HG03045 (cell line): ENCODE data around the gene UNC80.
A peak's percentile ranks its signal among the peaks of the same experiment; 100 is the strongest.
"Not testable (repeated sequence)": the region's sequence is repeated elsewhere in the genome, so short reads cannot be mapped to it uniquely, and the experiment has no call there.

ENCODE experiments used
- ATAC-seq: cut with Tn5 transposase; IDR thresholded peaks from one replicate; pipeline ENCODE4 v1.9.1; 2021; ENCODE audit warnings: mild to moderate bottlenecking, moderate library complexity; ENCODE audit not compliant: unreplicated experiment

The UNC80 gene, protein sequence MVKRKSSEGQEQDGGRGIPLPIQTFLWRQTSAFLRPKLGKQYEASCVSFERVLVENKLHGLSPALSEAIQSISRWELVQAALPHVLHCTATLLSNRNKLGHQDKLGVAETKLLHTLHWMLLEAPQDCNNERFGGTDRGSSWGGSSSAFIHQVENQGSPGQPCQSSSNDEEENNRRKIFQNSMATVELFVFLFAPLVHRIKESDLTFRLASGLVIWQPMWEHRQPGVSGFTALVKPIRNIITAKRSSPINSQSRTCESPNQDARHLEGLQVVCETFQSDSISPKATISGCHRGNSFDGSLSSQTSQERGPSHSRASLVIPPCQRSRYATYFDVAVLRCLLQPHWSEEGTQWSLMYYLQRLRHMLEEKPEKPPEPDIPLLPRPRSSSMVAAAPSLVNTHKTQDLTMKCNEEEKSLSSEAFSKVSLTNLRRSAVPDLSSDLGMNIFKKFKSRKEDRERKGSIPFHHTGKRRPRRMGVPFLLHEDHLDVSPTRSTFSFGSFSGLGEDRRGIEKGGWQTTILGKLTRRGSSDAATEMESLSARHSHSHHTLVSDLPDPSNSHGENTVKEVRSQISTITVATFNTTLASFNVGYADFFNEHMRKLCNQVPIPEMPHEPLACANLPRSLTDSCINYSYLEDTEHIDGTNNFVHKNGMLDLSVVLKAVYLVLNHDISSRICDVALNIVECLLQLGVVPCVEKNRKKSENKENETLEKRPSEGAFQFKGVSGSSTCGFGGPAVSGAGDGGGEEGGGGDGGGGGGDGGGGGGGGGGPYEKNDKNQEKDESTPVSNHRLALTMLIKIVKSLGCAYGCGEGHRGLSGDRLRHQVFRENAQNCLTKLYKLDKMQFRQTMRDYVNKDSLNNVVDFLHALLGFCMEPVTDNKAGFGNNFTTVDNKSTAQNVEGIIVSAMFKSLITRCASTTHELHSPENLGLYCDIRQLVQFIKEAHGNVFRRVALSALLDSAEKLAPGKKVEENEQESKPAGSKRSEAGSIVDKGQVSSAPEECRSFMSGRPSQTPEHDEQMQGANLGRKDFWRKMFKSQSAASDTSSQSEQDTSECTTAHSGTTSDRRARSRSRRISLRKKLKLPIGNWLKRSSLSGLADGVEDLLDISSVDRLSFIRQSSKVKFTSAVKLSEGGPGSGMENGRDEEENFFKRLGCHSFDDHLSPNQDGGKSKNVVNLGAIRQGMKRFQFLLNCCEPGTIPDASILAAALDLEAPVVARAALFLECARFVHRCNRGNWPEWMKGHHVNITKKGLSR (N-terminal part only)

DNA sequence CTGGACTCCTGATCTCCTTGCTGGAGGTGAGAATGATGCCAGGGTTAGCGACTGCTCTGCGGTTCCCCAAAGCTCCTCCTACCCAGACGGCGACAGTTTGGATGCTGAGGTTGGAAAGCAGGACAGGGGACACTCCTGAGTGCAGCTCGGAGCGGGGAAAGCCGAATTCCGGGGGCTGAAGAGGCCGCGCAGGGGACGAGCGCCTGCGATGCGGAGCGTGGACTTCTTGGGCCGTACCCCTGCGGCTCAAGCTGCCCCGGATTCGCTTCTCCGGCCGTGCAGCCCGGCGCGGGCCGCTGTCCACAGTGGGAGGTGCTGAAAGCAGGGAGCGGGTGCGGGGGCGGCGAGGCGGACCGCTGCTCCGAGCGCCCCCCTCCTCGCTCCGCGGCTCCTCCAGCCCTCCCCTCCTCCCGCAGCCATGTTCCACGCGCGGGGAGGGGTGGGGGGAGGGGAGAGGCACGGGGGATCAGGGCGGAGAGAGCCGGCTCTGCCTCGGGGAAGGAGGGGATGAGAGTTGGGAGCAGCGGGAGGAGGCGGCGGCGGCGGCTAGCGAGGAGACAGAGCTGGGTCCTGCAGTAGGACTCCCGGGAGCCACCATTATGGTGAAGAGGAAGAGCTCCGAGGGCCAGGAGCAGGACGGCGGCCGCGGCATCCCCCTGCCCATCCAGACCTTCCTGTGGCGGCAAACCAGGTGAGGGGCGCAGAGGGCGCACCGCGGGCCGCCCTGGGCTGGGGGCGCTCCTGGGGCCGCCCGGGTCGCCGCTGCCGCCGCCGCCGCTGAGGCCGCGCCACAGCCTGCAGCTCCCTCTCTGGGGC is at the start of gene UNC80:
UNC80 (plus strand) TSS at position 359 of the 816 bp plus-strand sequence; CDS start at position 600, 241 bp downstream.
- ATAC-seq: peak; percentile 64

DNA sequence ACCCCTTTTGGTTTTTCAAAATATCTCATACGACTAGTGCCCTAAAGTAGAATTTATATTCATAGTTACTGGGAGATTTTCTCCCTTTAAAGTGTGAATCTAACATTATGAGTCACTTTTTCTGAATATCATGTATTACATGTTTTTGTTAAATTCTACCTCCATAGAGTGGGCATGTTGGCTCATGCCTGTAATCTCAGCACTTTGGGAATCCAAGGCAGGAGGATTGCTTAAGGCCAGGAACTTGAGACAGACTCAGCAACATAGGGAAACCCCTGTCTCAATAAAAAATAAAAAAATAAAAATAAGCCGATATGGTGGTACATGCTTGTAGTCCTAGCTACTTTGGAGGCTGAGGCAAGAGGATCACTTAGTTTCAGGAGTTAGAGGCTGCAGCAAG is 45.3 kb upstream of the UNC80 start:
- ATAC-seq: no peak

DNA sequence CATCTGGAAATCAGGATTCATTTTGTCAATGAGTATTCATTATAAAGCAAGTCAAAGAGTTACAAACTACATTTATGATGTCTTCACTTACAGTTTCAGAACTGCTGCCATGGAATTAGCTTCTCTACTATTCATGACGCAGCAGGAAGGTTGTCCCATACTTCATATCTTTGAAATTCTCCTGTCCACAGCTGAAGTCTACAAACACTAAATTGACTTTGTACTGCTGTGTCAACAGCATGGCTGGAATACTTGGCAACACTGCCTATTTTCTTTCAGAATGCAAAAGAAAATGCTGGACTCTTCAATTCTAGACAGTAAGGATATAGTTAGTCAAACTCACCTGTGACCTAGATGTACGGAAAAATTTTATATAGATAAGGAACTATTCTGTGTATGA is 44.6 kb upstream of the UNC80 start:
- ATAC-seq: no peak

DNA sequence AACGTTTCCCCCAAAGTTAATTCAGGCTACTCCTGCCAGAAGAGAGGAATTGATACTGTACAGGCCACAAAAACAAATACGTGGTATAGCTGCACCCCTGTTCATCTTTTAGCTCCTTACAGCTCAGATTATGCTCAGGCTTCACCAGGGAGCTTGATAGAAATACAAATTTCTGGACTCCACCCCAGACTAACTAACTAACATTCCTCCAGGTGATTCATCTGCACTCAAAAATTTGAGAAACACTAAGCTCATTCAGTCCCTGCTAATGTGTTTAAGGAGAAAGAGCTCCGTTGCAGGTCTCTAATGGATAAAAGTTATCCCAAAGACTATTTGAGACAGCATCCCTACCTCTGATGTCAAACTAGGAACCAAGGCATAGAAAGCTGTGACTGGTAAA is 36.8 kb upstream of the UNC80 start:
- ATAC-seq: no peak

DNA sequence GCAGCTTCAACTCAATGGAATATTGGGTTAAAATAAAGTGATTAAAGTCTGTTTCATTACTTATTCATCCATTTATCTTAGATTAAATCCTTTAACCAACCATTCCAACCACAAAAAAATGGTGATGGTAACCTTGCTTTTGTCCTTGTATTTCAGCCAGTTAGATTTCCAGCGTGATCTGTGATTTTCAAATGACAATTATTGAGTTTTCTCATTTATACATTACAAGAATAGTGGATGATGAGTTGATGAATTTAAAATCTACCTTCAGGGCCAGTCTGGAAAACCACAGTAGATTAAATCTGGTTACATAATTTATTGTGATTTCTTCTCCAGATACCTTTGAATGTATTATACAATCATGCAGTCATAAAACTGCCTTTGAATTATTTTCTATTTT is 29.7 kb upstream of the UNC80 start:
- ATAC-seq: no peak

DNA sequence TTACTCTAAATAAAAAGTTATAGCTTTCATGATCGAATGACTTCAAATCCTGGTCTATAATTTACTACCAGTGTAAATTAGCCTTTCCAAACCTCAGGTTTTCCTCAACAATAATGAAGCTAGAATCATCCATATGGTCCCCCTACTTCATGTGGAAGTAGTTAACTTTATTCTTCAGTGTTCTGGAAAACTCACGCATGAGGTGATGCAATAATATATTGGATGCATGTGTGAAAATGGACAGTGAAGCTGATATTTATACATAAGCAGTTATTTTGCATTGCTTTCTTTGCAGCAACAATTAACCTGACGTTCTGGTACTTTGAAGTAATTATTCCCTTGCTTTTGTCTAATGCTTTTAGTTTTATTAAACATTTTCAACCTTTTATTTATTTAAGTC is 18.6 kb upstream of the UNC80 start:
- ATAC-seq: no peak

DNA sequence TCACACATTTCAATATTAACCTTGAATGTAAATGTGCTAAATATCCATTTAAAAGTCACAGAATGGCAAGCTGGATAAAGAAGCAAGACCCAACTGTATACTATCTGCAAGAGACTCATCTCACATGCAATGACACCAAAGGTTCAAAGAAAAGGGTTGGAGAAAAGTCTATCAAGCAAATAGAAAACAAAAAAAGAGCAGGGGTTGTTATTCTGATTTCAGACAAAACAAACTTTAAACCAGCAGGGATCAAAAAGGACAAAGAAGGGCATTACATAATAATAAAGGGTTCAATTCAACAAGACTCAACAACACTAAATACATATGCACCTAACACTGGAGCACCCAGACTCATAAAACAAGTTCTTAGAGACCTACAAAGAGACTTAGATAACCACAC is 14.5 kb upstream of the UNC80 start:
- no peak for ATAC-seq

DNA sequence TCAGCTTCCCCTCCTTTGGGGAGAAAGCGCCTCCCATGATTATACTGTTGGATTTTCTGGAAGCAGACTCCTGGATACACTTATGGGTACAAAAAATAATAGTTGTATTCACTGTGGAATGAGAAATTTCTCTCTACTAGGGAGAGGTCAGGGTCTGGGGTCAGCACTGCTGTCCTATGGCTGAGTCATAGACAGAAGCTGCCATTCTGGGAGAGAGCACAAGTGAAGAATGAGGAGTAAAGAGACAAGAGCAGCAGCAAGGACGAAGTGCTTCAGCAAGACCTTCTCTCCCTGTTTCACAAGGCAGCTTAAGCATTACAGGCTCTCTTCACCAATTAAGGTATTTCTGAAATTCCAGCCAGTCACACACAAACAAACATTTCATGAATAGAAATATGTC is 10.1 kb upstream of the UNC80 start:
- ATAC-seq: no peak

DNA sequence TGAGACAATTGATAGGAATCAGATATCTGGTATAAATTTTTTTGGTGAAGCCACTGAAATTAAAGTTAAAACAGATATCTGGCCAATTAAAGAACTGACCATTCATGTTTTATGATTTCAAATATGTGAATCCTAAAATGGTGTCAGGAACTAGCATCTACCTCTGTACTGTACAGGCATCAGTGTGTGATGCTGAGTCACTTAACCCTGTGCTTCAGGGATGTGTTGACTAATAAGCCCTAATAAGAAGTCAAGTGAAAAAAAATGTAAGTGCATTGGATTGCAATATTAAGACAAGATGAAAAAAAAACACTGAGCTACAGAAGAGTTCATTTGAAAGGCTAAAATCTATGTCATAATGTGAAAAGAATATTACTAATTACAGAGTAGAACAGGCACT is 9.1 kb upstream of the UNC80 start:
- no peak for ATAC-seq

DNA sequence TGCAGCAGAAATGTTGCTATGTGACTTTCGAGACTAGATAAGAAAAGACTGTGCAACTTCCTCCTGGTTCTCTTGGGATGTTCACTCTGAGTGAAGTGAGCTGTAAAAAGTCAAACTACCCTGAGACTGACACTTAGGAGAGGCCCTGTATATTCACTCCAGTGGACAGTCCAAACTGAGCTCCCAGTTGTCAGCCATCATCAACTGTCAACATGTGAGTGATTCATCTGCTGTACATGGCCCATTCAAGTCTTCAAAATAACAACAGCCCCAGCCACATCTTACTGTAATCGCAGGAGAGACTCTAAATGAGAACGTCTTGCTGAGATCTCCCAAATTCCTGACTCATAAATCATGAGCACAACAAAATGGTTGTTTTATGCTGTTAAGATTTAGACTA is 8.5 kb upstream of the UNC80 start:
- ATAC-seq: no peak

DNA sequence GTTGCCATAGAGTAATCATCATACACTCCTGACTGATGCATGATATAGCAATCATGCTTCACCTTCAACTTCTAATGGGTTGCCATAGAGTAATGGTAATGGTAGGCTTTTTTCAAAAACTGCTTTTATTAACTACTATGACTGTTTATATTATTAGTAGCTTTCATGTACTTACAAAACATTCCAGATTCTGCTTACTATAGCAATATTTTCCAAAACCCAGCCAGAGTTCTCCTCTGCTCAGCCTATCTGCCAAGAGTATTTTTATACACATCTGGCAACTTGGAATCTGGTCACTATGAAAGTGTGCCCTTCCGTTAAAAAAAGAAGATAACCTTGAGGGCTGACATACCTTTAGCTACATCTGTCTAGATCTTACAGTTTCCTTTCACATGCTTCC is 5.0 kb upstream of the UNC80 start:
- no peak for ATAC-seq

DNA sequence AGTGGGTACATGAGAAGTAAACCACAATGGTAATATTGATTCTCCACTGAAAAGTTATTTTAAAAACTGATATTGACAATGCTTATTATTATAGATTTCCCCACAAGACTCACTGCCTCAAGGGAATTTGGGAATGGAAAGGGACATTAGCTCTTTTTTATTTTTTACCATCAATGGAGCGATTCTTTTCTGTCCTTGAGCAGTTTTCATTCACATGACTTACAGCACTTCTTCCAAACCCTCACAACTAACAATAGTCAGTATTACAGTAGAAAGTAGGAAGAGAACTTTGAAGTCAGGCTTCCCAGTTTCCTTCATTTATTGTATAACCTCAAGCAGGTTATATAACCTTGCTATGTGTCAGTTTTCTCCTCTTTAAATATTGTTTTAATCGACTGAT is 4.3 kb upstream of the UNC80 start:
- ATAC-seq: no peak

DNA sequence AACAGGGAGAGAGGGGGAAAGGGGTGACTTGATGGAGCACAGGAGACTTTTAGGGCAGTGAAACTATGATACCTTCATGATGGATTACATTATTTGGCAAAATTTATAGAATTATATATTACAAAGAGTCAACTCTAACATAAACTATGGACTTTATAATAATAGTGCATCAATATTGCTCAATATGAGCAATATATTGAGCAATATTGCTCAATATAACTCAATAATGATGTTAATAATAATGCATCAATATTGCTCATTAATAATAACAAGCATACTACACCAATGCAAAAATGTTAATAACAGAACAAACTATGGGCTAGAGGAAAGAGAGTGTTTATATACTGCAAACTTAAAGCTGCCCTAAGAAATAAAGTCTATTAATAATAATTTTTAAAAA is 3.1 kb upstream of the UNC80 start:
- no peak for ATAC-seq

DNA sequence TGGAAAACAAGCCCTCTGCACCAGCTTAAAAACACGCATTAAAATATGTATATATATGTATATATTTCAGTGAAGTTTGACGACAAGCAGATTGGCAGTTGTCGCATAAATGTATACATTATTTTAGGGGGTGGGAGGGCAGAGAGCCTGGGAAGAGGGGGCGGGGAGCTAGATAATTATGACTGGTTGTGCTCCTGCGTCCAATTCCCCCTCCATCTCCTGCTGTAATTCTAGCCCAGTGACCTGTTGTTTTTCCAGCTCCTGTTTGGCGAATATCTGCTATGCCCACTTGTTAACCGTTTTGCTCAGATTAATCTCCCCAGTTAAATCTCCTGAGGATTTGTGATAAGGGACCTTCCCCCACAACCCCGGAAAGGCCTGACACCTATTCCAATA is 656 bp downstream of the UNC80 start:
- no peak for ATAC-seq

DNA sequence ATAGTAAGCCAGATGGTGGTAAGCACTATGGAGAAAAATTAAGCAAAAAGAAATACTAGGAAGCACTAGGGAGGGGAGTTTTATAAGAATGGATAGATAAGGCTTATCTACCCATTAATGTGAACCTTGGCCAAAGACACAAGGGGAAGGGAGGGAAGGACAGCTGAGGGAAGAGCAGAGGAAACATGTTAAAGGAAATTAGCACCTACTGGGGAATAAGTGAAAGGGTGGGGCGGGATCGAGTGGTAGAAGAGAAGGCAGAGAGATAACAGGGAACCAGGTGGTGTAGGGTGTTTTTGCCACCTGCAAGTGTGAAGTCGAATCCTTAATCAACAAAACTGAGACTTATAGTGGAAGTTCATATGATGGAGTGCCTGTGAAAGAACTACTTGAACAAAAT is 1.7 kb downstream of the UNC80 start:
- ATAC-seq: no peak

DNA sequence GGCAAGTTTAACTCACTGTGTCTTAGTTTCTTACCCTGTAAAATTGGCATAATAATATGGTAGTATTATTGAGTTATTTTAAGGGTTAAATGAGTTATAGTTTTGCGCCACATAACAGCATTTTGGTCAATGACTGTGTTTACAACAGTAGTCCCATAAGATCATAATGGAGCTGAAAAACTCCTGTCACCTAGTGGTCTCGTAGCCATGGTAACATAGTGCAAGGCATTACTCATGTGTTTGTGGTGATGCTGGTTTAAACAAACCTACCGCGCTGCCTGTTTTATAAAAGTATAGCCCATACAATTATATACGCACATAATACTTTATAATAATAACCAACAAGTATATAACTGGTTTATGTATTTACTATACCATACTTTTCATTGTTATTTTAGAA is 15.8 kb downstream of the UNC80 start:
- ATAC-seq: no peak

DNA sequence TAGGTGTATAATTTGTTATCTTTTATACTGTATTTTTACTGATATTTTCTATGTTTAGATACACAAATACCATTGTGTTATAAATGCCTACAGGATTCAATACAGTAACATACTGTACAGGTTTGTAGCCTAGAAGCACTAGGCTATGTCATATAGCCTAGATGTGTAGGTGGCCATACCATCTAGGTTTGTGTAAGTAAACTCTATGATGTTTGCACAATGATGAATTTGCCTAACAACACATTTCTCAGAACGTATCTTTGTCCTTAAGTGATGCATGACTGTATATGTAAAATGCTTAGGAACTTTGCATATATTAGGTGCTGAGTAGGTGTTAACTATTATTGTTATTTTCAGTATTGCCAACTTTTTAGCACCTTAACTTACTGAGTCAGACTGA is 17.3 kb downstream of the UNC80 start:
- no peak for ATAC-seq

DNA sequence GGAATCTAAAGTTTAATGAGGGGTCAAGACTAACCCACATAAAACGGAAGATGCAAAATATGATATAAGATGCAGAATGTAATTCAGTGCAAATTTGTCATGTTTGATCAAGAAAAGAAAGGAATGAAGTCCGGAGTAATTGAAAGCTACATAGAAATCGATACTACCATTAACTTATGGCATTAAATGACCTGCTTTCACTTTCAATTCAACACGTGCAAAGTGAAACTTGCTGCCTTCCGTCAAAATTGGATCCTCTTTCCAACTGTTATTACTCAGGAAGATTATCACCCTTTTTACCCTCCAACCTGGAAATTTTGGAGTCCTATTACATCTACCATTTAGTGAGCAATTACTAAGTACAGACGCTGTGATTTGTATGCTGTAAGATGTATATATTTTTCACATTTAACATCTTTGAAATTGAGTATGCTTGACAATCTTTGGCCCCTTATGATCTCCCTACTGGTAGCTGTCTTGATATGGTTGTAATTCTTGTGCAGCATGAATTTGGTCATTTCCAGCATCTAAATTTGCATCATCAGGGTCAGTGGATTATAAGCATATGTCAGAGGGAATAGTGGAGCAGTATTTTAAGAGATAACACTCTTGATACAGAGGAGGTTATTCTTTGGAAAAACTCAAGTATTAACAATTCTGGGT is 18.6 kb downstream of the UNC80 start:
- ATAC-seq: no peak

DNA sequence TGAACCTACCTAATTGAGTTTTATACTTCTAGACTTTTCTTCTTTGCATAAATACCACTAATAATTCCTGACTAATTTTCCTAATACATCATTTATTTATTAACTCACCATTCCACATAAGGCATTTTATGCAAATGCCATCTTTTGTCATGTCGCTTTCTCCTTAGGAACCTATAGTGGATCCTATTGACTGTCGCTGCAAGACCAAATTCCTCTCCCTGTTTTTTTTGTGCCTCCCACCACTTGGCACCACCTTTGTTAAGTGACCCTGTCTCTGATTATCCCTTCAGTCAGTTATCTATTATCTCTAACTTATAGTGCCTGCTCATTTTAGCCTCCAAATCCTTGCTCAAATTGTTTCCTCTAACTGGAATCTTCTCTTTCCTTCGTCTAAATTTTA is 19.5 kb downstream of the UNC80 start:
- ATAC-seq: no peak

DNA sequence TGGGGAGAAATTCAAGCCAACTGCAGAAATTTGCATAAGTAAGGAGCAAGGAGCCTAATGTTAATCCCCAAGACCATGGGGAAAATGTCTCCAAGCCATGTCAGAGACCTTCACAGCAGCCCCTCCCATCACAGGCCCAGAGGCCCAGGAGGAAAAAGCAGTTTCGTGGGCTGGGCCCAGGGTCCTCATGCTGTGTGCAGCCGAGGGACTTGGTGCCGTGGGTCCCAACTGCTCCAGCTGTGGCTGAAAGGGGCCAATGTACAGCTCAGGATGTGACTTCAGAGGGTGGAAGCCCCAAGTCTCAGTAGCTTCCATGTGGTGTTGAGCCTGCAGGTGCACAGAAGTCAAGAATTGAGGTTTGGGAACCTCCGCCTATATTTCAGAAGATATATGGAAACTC is 23.8 kb downstream of the UNC80 start:
- ATAC-seq: not testable (repeated sequence)
